Uterus (tissue), 2 donors: Measurements from ENCODE around the gene FCGBP.
"Not testable (repeated sequence)": the region's sequence is repeated elsewhere in the genome, so short reads cannot be mapped to it uniquely, and the experiment has no call there.

ENCODE experiments used
- POLR2A ChIP-seq, 2 donors: fragments of 450-650 bp; IDR thresholded peaks; one replicate each; pipeline ENCODE4 v1.6.1; 2016; ENCODE audit warnings: antibody characterized with exemption in 2 of 2, mild to moderate bottlenecking in 1 of 2, moderate library complexity in 1 of 2
- TF ChIP-seq, protein P1 (sequence below), 4 experiments: fragments of 200-600 bp in 2 of 4; fragments of 450-650 bp in 2 of 4; sonication (generic) in 2 of 4; IDR thresholded peaks; one replicate each; pipeline ENCODE4 v1.5.1; 2016 to 2019; ENCODE audit warnings: antibody characterized with exemption in 4 of 4, mild to moderate bottlenecking in 2 of 4, moderate library complexity in 1 of 4

DNA sequence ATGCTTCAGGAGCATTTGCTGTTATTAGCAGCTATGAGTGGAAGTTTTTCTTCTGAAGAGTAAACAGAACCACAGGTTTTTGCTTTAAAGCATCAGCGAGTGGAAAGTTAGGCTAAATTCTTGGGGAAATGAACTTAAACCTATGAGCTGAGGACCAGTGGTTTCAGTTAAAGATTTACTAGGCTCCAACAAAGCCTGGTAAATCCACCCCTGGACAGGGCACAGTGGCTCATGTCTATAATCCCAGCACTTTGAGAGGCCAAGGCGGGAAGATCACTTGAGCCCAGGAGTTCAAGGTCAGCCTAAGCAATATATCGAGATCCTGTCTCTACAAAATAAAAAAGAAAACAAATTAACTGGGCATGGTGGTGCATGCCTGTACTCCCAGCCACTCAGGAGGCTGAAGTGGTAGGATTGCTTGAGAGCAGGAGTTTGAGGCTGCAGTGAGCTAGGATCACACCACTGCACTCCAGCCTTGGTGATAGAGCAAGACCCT lies 46.9 kb downstream of the FCGBP start:
- TF ChIP-seq, protein P1, sequence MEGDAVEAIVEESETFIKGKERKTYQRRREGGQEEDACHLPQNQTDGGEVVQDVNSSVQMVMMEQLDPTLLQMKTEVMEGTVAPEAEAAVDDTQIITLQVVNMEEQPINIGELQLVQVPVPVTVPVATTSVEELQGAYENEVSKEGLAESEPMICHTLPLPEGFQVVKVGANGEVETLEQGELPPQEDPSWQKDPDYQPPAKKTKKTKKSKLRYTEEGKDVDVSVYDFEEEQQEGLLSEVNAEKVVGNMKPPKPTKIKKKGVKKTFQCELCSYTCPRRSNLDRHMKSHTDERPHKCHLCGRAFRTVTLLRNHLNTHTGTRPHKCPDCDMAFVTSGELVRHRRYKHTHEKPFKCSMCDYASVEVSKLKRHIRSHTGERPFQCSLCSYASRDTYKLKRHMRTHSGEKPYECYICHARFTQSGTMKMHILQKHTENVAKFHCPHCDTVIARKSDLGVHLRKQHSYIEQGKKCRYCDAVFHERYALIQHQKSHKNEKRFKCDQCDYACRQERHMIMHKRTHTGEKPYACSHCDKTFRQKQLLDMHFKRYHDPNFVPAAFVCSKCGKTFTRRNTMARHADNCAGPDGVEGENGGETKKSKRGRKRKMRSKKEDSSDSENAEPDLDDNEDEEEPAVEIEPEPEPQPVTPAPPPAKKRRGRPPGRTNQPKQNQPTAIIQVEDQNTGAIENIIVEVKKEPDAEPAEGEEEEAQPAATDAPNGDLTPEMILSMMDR (IDR thresholded peaks at IDR 0.05) = not testable (repeated sequence)
- not testable (repeated sequence) for TF ChIP-seq POLR2A (IDR thresholded peaks at IDR 0.05)
